PFSK-1 (cell line): Measurements from ENCODE around the gene DISP2.

Experiments used
- POLR2AphosphoS5 ChIP-seq: IDR thresholded peaks from 2 replicates; pipeline ENCODE4 v1.6.1; 2012; ENCODE audit warnings: low read depth, mild to moderate bottlenecking, control low read depth, low read length, moderate library complexity
- REST ChIP-seq, 2 experiments: IDR thresholded peaks; 2 replicates each; pipeline versions ENCODE4 v1.6.1 to v1.8.0; 2011 to 2012; ENCODE audit warnings: low read depth in 2 of 2, low read length in 2 of 2, control low read depth in 1 of 2, inconsistent platforms in 1 of 2, mild to moderate bottlenecking in 1 of 2, moderate library complexity in 1 of 2; ENCODE audit not compliant: insufficient read depth in 1 of 2
- SIN3A ChIP-seq: IDR thresholded peaks from 2 replicates; pipeline ENCODE4 v1.6.1; 2012; ENCODE audit warnings: mild to moderate bottlenecking, low read length, moderate library complexity, borderline replicate concordance; ENCODE audit not compliant: insufficient read depth

- no peak for TF ChIP-seq REST (IDR thresholded peaks at IDR 0.05; ENCODE audit: insufficient read depth in 1 of 2, low read depth in 2 of 2, low read length in 2 of 2)
- no peak for TF ChIP-seq POLR2AphosphoS5
- TF ChIP-seq SIN3A: no peak
Measured at GRCh38 chr15:40327457-40327856, 30.6 kb upstream of the DISP2 start.
